B cell (primary cell): ENCODE results near the gene MC1R. TPM values are rescaled to one million over a fixed set of nuclear protein-coding genes. Genes with fewer than 3 reads are reported as not detected.

Experiments
- ATAC-seq: fragments of 200-7000 bp; cut with Tn5 transposase; one replicate; pipeline ENCODE4 v1.10.0; 2021; ENCODE audit warnings: low read depth, mild to moderate bottlenecking, moderate number of reproducible peaks, moderate library complexity
- CTCF ChIA-PET: fragments of 350-600 bp; sonication (Branson Sonifier 250); formaldehyde crosslinking; loops from one replicate; lab custom pipeline; 2021; ENCODE audit warnings: antibody characterized with exemption, inconsistent platforms; lab: Charles Lee
- POLR2A ChIA-PET: fragments of 350-600 bp; sonication (Branson Sonifier 250); formaldehyde crosslinking; loops from one replicate; lab custom pipeline; 2021; ENCODE audit warnings: antibody characterized with exemption; lab: Charles Lee
- DNase-seq: peaks from one replicate; pipeline ENCODE4 v3.0.0; 2013
- H2AFZ ChIP-seq: 2 replicates; pipeline ENCODE4 v1.6.1; 2012; ENCODE audit warnings: mild to moderate bottlenecking, low read depth, low read length; ENCODE audit not compliant: insufficient read depth, poor library complexity, severe bottlenecking
- H3K27ac ChIP-seq, 2 donors: 1 replicate in 1 of 2; 2 replicates in 1 of 2; pipeline ENCODE4 v1.5.1; 2012 to 2013; ENCODE audit warnings: low read length in 2 of 2, mild to moderate bottlenecking in 2 of 2, moderate library complexity in 1 of 2
- H3K27me3 ChIP-seq, 4 experiments: fragments of 200-600 bp in 1 of 4; sonication (generic) in 1 of 4; replicated peaks in 1 of 4; 1 replicate in 2 of 4; 2 replicates in 2 of 4; pipeline versions ENCODE4 v1.6.1 to v1.7.0; 2013 to 2016; ENCODE audit warnings: low read length in 3 of 4, mild to moderate bottlenecking in 2 of 4, mixed read lengths in 1 of 4, moderate library complexity in 1 of 4; ENCODE audit not compliant: insufficient read depth in 4 of 4, control insufficient read depth in 3 of 4; ENCODE audit errors: control extremely low read depth in 1 of 4
- H3K36me3 ChIP-seq, 2 experiments: replicated peaks in 1 of 2; 1 replicate in 1 of 2; 2 replicates in 1 of 2; pipeline versions ENCODE4 v1.6.1 to v1.7.1; 2013; ENCODE audit warnings: low read length in 1 of 2; ENCODE audit not compliant: insufficient read depth in 2 of 2, control insufficient read depth in 1 of 2; ENCODE audit errors: control extremely low read depth in 1 of 2, extremely low read depth in 1 of 2
- H3K4me1 ChIP-seq, 2 donors: fragments of 200-600 bp in 1 of 2; sonication (generic) in 1 of 2; 1 replicate in 1 of 2; 2 replicates in 1 of 2; pipeline versions ENCODE4 v1.5.1 to v1.6.1; 2013 to 2017; ENCODE audit warnings: low read length in 2 of 2; ENCODE audit not compliant: control insufficient read depth in 2 of 2, insufficient read depth in 2 of 2
- H3K4me2 ChIP-seq: replicated peaks from 2 replicates; pipeline ENCODE3; 2012; ENCODE audit warnings: mild to moderate bottlenecking, low read depth, low read length; ENCODE audit not compliant: poor library complexity, severe bottlenecking
- H3K4me3 ChIP-seq, 5 experiments: fragments of 200-600 bp in 1 of 5; sonication (generic) in 1 of 5; 1 replicate in 3 of 5; 2 replicates in 2 of 5; pipeline versions ENCODE4 v1.5.1 to v1.7.0; 2011 to 2016; ENCODE audit warnings: low read length in 4 of 5, mild to moderate bottlenecking in 4 of 5, low read depth in 2 of 5, control low read depth in 1 of 5, moderate library complexity in 1 of 5; ENCODE audit not compliant: insufficient read depth in 1 of 5; ENCODE audit errors: control extremely low read depth in 1 of 5, extremely low read depth in 1 of 5
- H3K79me2 ChIP-seq: fragments of 200-600 bp; sonication (generic); one replicate; pipeline ENCODE4 v1.6.0; 2016; ENCODE audit warnings: low read length; ENCODE audit not compliant: control insufficient read depth, insufficient read depth
- H3K9ac ChIP-seq: fragments of 200-600 bp; sonication (generic); 2 replicates; pipeline ENCODE4 v1.6.1; 2017; ENCODE audit warnings: mild to moderate bottlenecking, low read length, moderate library complexity
- H3K9me3 ChIP-seq, 3 donors: one replicate each; pipeline versions ENCODE4 v1.6.1 to v1.7.1; 2013; ENCODE audit warnings: low read length in 2 of 3; ENCODE audit not compliant: control insufficient read depth in 2 of 3, insufficient read depth in 1 of 3; ENCODE audit errors: control extremely low read depth in 1 of 3
- H4K20me1 ChIP-seq: 2 replicates; pipeline ENCODE4 v1.6.0; 2012; ENCODE audit warnings: mild to moderate bottlenecking, low read length; ENCODE audit not compliant: insufficient read depth, control insufficient read depth, poor library complexity, severe bottlenecking
- H3K27ac Mint-ChIP-seq: one replicate; pipeline ENCODE4 v1.8.0; 2021; ENCODE audit warnings: mixed read lengths
- H3K27me3 Mint-ChIP-seq: one replicate; pipeline ENCODE4 v1.8.0; 2021; ENCODE audit warnings: mixed read lengths
- H3K4me1 Mint-ChIP-seq: one replicate; pipeline ENCODE4 v1.8.0; 2021; ENCODE audit warnings: mixed read lengths
- H3K4me3 Mint-ChIP-seq: one replicate; pipeline ENCODE4 v1.8.0; 2021; ENCODE audit warnings: mixed read lengths
- H3K9me3 Mint-ChIP-seq: one replicate; pipeline ENCODE4 v1.8.0; 2022; ENCODE audit warnings: mixed read lengths; ENCODE audit not compliant: insufficient read depth
- EZH2 ChIP-seq: IDR thresholded peaks from 2 replicates; pipeline ENCODE4 v1.6.1; 2012; ENCODE audit warnings: borderline replicate concordance, low read depth, mild to moderate bottlenecking, moderate library complexity, low read length; ENCODE audit not compliant: insufficient read depth, poor library complexity, severe bottlenecking
- WGBS: methylation state at CpG from one replicate; pipeline ENCODE4 v1.1.5; 2013; ENCODE audit warnings: missing lambda C conversion rate; ENCODE audit not compliant: insufficient coverage; 5-methylcytosine and 5-hydroxymethylcytosine counted together
- intact Hi-C: fragments of 100-400 bp; cut with micrococcal nuclease; formaldehyde crosslinking; loops from one replicate; pipeline ENCODE4 v1.10.0; 2022
- polyA plus RNA-seq: library from polyadenylated mRNA; depleted of rRNA; stranded (reverse); fragments of >200 nt; gene quantifications from 2 replicates; pipeline ENCODE4 v1.2.3, GENCODE V29; 2012
- total RNA-seq, 2 donors: library from RNA; stranded (reverse); fragments of 120-200 nt in 1 of 2; gene quantifications; 1 replicate in 1 of 2; 2 replicates in 1 of 2; pipeline versions ENCODE4 v1.2.3 to v1.2.4, GENCODE V29; 2013 to 2022
- TF ChIP-seq, protein P1 (sequence below): fragments of 200-600 bp; IDR thresholded peaks from one replicate; pipeline ENCODE4 v1.8.0; 2022; ENCODE audit warnings: antibody characterized with exemption, mild to moderate bottlenecking

The MC1R gene
- total and polyA plus RNA-seq, 2 donors (not counting 1 experiment from before 2014, with no cell fraction given): 13.2 to 15.2 TPM

DNA sequence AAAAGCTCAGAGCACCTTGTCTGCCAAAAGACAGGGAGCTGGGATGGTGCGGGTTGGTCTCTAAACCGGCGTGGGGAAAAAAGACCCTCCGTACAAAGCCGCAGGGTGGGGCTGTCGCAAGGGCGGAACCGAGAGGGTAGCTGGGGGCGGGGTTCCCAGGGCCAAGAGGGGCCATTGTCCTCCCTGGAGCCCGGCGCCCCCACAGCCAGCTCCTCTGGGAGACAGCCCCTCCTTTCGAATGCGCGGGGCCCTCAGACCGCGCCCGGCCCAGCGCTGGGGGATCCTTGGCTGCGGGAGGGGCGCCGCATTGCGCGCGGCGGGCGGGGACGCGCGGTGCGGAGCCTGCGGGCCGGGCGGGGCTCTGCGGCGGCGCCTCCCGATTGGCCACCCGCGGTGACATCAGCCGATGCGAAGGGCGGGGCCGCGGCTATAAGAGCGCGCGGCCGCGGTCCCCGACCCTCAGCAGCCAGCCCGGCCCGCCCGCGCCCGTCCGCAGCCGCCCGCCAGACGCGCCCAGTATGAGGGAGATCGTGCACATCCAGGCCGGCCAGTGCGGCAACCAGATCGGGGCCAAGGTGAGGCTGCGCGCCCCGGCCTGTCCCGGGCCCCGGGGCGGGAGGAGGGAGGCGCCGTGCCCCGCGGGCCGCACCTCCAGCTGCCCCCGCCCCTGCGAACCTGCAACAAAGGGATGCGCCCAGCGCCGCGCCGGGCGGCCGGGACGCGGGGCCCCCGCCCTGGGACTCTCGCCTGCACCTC, 4.4 kb downstream of the MC1R start, which contains the start of gene TUBB3:
TUBB3 (plus strand) TSS at position 459 of the 756 bp plus-strand sequence; CDS start at position 519, 60 bp downstream.
- Mint-ChIP-seq H3K4me1 (peaks cover 45% of the 10 kb centered on the region), H3K4me3 (peak within 1 kb of the TSS; percentile 77), H3K27ac (no peak within 1 kb of the TSS), H3K27me3 (peaks cover 27% of the 10 kb centered on the region), H3K9me3 (no peaks in the 10 kb centered on the region)
- ChIA-PET CTCF (interaction anchor here (0.9 to 1.8 kb wide), 3 partner anchors 13 to 218 kb away, joined by 3 to 11 read pairs (median 3); no protein-coding TSS in a partner anchor), POLR2A (interaction anchor here (0.5 to 0.8 kb wide), 2 partner anchors 78 to 86 kb away, joined by 3 to 7 read pairs; no protein-coding TSS in a partner anchor)
- H3K4me1 ChIP-seq: peaks cover 64 to 65% of the 10 kb centered on the region in 2 donors
- H3K79me2 ChIP-seq: no peaks in the 10 kb centered on the region
- intact Hi-C loops: loop anchor here (10.0 kb wide), 1 partner anchor 92 kb away; the partner anchor contains the start of gene DBNDD1
- peaks cover 0 to 88% (median 47%) of the 10 kb centered on the region in 4 experiments for H3K27me3 ChIP-seq
- peak within 1 kb of the TSS; percentile 93 for H3K4me2 ChIP-seq
- TF ChIP-seq, protein P1, sequence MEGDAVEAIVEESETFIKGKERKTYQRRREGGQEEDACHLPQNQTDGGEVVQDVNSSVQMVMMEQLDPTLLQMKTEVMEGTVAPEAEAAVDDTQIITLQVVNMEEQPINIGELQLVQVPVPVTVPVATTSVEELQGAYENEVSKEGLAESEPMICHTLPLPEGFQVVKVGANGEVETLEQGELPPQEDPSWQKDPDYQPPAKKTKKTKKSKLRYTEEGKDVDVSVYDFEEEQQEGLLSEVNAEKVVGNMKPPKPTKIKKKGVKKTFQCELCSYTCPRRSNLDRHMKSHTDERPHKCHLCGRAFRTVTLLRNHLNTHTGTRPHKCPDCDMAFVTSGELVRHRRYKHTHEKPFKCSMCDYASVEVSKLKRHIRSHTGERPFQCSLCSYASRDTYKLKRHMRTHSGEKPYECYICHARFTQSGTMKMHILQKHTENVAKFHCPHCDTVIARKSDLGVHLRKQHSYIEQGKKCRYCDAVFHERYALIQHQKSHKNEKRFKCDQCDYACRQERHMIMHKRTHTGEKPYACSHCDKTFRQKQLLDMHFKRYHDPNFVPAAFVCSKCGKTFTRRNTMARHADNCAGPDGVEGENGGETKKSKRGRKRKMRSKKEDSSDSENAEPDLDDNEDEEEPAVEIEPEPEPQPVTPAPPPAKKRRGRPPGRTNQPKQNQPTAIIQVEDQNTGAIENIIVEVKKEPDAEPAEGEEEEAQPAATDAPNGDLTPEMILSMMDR: no peak
- TF ChIP-seq EZH2: peak; percentile 90
- H3K36me3 ChIP-seq: no peaks in the 10 kb centered on the region
- H2AFZ ChIP-seq: peak within 1 kb of the TSS; percentile 58
- H3K27ac ChIP-seq: no peak within 1 kb of the TSS
- H4K20me1 ChIP-seq: peaks cover 34% of the 10 kb centered on the region
- H3K9ac ChIP-seq: peak within 1 kb of the TSS; percentile 52
- WGBS: under 1% methylated on average over 88 of the region's 88 CpGs
- DNase-seq (peak; percentile 68), ATAC-seq (peak; percentile 43)
- H3K9me3 ChIP-seq: peaks cover 0 to 53% (median 0%) of the 10 kb centered on the region in 3 donors
- peak within 1 kb of the TSS; percentile 32 to 55 (median 39) for H3K4me3 ChIP-seq
